Ishikawa (cell line): ENCODE data around the gene MFSD1.

Experiments
- CEBPB ChIP-seq: IDR thresholded peaks from 2 replicates; pipeline ENCODE4 v1.6.1; 2012
- CREB1 ChIP-seq: IDR thresholded peaks from 2 replicates; pipeline ENCODE4 v1.6.1; 2012; ENCODE audit warnings: low read depth
- EGR1 ChIP-seq: IDR thresholded peaks from 2 replicates; pipeline ENCODE4 v1.6.1; 2012
- EP300 ChIP-seq: IDR thresholded peaks from 2 replicates; pipeline ENCODE4 v1.6.1; 2012; ENCODE audit warnings: borderline replicate concordance
- FOXM1 ChIP-seq: IDR thresholded peaks from 2 replicates; pipeline ENCODE4 v1.6.1; 2012; ENCODE audit warnings: low read depth, borderline replicate concordance
- NFIC ChIP-seq: IDR thresholded peaks from 2 replicates; pipeline ENCODE4 v1.6.1; 2012
- RAD21 ChIP-seq: IDR thresholded peaks from 2 replicates; pipeline ENCODE4 v1.6.1; 2012; ENCODE audit warnings: low read depth
- REST ChIP-seq: IDR thresholded peaks from 2 replicates; pipeline ENCODE4 v1.6.1; 2012; ENCODE audit warnings: low read depth, mild to moderate bottlenecking
- TCF12 ChIP-seq: IDR thresholded peaks from 2 replicates; pipeline ENCODE4 v1.6.1; 2012; ENCODE audit warnings: low read depth
- TEAD4 ChIP-seq: IDR thresholded peaks from 2 replicates; pipeline ENCODE4 v1.6.1; 2012
- YY1 ChIP-seq: IDR thresholded peaks from 2 replicates; pipeline ENCODE4 v1.6.1; 2012; ENCODE audit warnings: low read depth
- ZBTB7A ChIP-seq: IDR thresholded peaks from 2 replicates; pipeline ENCODE4 v1.6.1; 2012; ENCODE audit warnings: low read depth
- TF ChIP-seq, protein P1 (sequence below): IDR thresholded peaks from 2 replicates; pipeline ENCODE4 v1.6.1; 2012

GRCh38 chr3:158753854-158754253 is 48.0 kb upstream of the MFSD1 start:
- TF ChIP-seq RAD21 = no peak
- TF ChIP-seq CREB1 = no peak
- no peak for TF ChIP-seq NFIC
- TF ChIP-seq CEBPB = no peak
- TF ChIP-seq, protein P1, sequence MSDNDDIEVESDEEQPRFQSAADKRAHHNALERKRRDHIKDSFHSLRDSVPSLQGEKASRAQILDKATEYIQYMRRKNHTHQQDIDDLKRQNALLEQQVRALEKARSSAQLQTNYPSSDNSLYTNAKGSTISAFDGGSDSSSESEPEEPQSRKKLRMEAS = no peak
- no peak for TF ChIP-seq ZBTB7A
- no peak for TF ChIP-seq REST
- TF ChIP-seq YY1 = no peak
- no peak for TF ChIP-seq EP300
- no peak for TF ChIP-seq EGR1
- TF ChIP-seq TCF12 = no peak
- no peak for TF ChIP-seq TEAD4
- no peak for TF ChIP-seq FOXM1
